NCI-H1092 treated with DMSO at 0.1 percent for 48 hours (cell line): ENCODE measurements around the gene IBSP.

Experiments
- DNase-seq: peaks from one replicate; lab custom pipeline; 2025; lab: John Stamatoyannopoulos, UW

Gene IBSP

DNA sequence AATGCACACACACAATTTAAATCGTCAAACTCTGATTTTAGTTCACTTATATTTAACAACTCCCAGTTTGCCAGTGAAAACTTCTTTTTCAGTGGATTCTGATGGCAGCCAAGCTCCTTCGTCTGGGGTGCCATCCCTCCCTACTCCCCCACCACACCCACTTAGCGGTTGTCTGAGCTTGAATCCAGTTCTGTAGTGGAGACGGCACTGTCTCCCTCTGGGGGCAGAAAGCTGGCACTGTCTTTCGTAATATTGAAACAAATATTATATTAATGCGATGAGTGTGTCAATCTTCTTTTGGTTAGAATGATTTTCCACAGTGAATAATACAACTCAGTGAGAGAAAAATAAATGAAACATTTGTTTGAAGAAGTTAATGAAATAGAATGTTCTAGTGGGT, 38.9 kb downstream of the IBSP start:
- no peak for DNase-seq

- DNase-seq, result peak; percentile 8
These were observed 39.7 kb downstream of the IBSP start for GRCh38 chr4:87838890-87839591.

DNA sequence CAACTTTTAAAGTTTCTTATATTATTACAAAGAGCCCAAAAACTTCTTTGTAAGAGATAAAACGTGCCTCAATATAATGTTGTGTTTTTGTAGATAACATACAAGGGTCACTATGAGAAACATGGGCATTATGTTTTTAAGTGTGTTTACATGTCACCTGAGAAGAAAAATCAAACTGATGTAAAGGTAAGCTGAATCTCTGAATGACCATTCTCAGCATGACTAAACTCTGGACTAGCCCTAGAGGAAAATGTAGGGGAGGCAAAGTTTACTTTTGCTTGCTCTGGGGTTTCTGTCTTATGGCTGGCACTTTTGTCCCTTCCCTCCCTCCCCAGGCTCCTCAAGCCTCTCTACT, 40.2 kb downstream of the IBSP start:
- DNase-seq, result no peak

GRCh38 chr4:87840149-87840548, 40.8 kb downstream of the IBSP start:
- DNase-seq, result no peak

GRCh38 chr4:87843936-87844335, 44.6 kb downstream of the IBSP start:
- DNase-seq, result no peak

- DNase-seq, result no peak
These were observed 45.1 kb downstream of the IBSP start for GRCh38 chr4:87844452-87844851.

DNA sequence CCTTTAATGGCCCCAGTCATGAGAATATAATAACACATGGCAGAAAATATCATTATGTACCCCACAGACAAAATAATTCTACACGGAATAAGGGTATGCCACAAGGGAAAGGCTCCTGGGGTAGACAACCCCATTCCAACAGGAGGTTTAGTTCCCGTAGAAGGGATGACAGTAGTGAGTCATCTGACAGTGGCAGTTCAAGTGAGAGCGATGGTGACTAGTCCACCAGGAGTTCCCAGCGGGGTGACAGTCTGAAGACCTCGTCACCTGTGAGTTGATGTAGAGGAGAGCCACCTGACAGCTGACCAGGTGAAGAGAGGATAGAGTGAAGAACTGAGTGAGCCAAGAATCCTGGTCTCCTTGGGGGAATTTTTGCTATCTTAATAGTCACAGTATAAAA, 46.9 kb downstream of the IBSP start:
- DNase-seq, result no peak

DNA sequence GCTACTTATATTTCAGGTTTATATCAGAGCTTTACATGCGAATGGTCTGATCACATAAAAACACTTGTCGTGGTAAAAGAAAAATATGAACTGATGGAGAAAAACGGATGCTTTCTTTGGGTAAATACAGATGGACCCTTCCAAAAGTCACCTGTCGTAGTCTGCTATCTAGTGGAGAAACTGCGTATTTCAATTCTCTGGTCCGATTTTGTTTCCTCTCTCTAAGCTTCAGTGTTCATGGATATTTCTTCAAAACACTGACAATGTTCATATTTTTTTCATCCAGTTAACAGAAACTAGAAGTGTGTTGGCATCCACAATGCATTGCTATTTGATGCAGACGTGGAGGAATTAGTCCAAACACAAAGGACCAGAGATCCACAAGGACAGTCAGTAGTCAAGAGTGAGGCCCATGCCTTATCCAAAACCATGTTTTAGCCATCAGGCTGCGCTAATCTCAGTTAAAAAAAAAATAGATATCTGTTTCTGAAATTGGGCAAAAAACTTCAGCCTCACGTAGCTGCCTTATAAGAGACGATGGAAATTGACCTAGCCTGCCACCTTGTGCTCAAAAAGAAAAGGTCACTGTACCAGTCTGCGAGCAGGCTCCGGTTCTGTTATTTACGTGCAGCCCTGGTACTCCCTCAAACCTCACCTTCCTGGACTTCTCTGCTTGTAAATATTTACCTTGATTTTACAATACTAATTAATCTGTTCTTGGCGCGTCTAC, 49.4 kb downstream of the IBSP start:
- DNase-seq, result peak; percentile 34

GRCh38 chr4:87849612-87850011, 50.3 kb downstream of the IBSP start:
- no peak for DNase-seq

- DNase-seq, result no peak
These were observed 52.0 kb downstream of the IBSP start for GRCh38 chr4:87851332-87851731.

DNA sequence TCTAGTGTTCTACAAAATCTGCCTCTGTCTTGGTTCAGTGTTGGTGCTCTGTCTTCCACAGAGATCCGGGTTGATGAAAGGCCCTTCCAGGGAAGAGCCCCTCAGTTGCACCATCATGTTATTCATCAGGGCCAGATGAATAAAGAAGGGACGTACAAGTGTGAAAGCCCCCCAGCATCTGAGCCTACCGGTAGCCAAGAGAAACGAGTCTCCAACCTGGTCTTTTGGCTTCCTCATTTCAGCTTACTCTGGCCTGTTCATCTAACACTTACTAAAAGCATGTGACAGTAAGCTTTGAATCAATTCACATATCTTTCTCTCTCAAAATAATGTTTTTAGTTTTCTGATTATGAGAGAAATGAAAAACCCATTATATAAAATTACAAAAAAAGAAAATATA, 52.6 kb downstream of the IBSP start:
- no peak for DNase-seq

DNA sequence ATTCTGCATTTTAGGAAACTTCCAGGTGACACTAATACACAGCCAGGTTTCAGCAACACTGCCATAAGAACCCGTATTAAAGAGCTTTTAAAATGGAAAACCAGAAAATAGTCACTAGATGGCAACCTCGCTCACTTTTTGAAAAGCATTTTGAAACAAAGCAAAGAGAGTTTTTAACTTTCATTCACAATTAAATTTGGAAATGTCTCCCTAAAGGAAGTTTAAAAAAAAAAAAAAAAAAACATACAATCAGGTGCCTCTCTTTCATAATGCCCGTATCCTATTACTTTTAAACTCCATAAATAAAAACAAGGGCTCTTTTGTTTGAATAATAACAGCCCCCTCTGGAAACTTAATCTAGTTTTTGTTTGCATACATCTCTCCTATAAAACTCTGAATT, 53.8 kb downstream of the IBSP start:
- DNase-seq, result peak; percentile 26

DNA sequence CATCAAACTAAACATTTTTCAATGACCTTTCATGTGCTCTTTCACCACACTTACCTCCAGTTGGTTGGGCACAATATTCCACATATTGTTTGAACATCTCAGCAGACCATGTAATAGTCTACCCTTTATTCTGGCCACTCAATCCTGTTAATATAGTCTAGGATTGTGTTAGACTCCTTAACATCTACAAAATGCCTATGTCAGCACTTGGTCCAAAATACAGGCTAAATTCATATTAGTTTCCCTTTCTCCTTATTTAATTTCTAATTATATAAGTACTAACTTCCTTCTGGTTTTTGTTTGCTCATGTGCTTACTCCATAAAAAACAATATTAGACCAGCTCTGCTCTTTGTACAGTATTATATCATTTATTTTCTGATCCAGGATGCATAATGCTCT, 54.5 kb downstream of the IBSP start:
- no peak for DNase-seq

- DNase-seq, result no peak
These were observed 56.2 kb downstream of the IBSP start for GRCh38 chr4:87855559-87855958.

GRCh38 chr4:87856816-87857215, 57.5 kb downstream of the IBSP start:
- DNase-seq, result no peak

DNA sequence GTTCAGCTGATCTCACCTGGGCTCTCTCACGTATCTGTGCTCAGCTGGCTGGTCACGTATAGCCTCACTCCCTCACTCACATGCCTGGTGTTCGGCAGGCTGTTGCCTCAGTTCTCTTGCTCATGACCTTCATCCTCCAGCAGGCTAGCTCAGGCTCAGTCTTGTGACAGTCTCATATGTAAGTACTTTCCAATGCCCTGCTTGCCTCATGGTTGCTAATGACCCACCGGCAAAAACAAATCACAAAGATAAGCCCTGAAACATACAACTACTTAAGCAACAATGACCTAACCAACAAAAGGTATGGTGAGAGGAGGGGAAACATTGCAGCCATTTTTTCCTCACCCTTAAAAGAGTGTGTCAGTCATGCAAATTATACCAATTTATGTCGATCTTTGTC, 58.4 kb downstream of the IBSP start:
- DNase-seq, result no peak
